ENCODE measurements around the gene APOC4.
"Not testable (repeated sequence)": the region's sequence is repeated elsewhere in the genome, so short reads cannot be mapped to it uniquely, and the experiment has no call there.

APOC4 gene

DNA sequence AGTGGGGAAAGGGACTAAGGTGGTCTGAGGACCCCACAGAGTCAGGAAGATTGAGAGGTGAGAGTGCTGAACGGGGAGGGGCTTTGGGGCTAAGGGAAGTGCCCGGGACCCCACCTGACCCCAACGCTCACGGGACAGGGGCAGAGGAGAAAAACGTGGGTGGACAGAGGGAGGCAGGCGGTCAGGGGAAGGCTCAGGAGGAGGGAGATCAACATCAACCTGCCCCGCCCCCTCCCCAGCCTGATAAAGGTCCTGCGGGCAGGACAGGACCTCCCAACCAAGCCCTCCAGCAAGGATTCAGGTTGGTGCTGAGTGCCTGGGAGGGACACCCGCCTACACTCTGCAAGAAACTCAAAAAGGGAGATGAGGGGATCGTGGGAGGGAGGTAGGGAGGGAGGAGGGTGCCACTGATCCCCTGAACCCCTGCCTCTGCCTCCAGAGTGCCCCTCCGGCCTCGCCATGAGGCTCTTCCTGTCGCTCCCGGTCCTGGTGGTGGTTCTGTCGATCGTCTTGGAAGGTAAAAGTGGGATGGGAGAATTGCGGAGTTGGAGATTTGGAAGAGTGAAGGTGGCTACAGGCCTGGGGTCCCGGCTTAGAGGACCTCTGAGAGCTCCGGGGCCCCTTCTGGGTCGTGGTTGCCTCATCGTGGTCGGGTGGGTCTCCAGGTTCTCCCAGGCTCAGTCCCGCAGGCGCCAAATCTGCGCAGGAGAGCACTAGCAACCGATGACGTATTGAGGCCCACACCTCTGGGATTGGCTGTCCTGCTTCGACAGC is 27.4 kb upstream of the APOC4 start, which contains the start of gene APOC1:
Gene APOC1 (plus strand): TSS at position 176 of the 774 bp plus-strand sequence. CDS start 284 bp downstream, at position 460.
- DNase-seq (ENCODE audit: low read depth in 2 of 2): peak; percentile 55 to 72

DNA sequence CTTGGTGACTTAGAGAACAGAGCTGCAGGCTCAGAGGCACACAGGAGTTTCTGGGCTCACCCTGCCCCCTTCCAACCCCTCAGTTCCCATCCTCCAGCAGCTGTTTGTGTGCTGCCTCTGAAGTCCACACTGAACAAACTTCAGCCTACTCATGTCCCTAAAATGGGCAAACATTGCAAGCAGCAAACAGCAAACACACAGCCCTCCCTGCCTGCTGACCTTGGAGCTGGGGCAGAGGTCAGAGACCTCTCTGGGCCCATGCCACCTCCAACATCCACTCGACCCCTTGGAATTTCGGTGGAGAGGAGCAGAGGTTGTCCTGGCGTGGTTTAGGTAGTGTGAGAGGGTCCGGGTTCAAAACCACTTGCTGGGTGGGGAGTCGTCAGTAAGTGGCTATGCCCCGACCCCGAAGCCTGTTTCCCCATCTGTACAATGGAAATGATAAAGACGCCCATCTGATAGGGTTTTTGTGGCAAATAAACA is 17.8 kb upstream of the APOC4 start:
- DNase-seq (ENCODE audit: low read depth in 2 of 2): no peak

DNA sequence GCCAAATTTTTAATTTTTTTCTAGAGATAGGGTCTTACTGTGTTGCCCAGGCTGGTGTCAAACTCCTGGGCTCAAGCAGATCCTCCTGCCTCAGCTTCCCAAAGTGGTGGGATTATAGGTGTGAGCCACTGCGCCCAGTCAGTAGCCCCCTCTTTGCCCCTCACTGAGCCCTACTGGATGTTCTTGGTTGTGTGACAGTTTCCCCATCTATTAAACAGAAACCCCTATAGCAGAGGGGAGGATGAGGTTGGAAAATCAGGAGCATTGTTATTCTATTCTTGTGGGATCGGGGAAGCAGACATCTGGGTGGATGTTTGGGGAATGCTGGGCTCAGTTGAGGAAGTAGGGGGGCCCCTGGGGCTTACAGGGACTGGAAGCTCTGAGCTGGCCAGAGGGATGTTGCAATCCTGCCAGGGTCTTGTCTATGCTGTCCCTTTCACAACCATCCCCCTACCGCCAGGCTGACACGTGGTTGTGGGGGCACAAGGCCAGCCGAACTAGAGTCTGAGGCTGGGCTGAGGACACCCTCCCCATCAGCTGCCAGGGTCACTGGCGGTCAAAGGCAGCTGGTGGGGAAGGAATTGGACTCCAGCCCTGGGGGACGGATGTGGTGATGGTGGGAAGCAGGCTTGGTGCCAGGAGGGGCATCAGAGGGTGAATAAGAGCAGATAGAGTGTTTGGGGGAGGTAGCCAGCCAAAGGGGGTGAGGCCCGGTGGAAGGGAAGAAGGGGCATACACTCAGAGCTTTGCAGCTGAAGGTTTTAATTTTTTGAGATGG is 16.7 kb upstream of the APOC4 start:
- no peak for DNase-seq (ENCODE audit: low read depth in 2 of 2)

DNA sequence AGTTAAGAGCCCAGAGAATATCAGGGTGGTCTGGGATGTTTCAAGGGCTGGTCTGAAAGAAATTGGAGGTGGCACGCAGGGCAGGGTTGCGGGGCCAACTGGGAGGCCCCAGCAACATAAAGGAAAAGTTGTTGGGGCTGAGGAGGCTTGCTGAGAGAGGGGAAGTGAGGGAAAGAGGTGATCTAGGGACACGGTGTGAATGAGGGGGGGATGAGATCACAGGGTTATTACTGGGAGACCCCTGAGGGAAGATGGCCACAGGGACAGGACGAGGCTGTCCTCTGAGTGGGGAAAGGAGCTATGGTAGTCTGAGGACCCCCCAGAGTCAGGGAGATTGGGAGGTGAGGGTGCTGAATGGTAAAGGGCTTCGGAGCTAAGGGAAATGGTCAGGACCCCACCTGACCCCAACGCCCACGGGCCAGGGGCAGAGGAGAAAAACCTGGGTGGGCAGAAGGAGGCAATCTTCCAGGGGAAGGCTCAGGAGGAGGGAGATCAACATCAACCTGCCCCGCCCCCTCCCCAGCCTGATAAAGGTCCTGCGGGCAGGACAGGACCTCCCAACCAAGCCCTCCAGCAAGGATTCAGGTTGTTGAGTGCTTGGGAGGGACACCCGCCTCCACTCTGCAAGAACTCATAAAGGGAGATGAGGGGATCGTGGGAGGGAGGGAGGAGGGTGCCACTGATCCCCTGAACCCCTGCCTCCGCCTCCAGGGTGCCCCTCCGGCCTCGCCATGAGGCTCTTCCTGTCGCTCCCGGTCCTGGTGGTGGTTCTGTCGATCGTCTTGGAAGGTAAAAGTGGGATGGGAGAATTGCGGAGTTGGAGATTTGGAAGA is 15.6 kb upstream of the APOC4 start:
- DNase-seq (ENCODE audit: low read depth in 2 of 2): not testable (repeated sequence)

DNA sequence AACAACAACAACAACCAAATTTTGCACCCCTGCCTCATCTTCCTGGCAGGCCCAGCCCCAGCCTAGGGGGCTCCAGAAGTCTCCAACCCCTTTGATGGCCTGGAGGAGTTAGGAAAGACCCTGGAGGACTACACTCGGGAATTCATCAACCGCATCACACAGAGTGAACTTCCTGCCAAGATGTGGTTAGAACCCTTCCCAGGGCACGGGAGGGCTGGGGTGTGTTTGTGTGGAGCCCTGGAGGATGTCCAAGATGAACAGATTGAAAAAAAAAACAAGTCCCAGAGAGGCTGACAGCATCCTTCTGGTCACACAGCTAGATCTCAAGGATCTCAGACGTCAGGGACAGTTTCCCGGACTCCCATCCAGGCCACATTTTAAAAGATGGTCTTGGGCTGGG is 14.3 kb upstream of the APOC4 start:
- no peak for DNase-seq (ENCODE audit: low read depth in 2 of 2)

DNA sequence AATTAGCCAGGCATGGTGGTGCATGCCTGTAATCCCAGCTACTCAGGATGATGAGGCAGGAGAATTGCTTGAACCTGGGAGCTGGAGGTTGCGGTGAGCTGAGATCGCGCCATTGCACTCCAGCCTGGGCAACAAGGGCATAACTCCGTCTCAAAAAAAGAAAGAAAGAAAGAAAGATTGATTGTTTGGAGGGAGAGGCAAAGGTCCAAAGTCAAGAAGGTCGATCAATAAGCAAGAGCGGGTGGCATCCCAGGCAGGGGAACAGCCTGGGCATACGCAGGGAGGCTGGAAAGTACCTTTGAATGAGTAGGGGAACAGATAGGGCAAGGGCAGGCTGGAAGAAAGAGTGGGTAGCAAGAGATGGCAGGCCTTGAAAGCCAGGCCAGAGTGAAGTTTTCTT is 11.9 kb upstream of the APOC4 start:
- DNase-seq (ENCODE audit: low read depth in 2 of 2): no peak

DNA sequence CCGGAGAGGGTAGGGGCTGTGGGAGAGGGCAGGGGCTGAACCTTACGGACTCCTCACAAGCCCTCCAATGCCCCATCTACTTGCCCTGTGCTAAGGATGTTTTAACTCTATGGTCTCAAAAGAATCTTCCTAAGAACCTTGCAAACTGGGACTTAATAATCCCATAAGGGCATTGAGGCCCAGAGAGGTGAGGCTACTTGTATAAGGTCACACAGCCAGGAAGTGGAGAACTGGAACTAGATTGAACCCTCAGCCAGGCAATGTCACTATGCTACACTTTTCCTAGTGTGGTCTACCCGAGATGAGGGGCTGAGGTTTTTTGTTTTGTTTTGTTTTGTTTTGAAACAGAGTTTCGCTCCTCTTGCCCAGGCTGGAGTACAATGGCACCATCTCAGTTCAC is 10.5 kb upstream of the APOC4 start:
- no peak for DNase-seq (ENCODE audit: low read depth in 2 of 2)

DNA sequence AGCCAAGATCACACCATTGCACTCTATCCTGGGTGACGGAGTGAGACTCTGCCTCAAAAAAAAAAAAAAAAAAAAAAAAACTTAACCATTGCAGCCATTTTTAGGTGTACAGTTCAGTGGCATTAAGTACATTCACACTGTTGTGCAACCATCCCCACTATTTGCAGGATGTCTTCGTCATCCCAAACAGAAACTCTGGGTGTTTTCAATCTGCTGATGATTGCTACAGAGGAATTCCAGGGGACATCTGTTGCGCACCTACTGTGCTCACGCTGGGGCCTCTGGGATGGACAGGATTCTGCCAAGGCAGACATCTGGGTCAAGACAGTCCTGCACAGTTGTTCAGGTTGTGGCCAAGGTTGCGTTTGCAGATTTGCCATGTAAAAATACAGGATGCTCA is 2.4 kb upstream of the APOC4 start:
- DNase-seq (ENCODE audit: low read depth in 2 of 2): no peak

DNA sequence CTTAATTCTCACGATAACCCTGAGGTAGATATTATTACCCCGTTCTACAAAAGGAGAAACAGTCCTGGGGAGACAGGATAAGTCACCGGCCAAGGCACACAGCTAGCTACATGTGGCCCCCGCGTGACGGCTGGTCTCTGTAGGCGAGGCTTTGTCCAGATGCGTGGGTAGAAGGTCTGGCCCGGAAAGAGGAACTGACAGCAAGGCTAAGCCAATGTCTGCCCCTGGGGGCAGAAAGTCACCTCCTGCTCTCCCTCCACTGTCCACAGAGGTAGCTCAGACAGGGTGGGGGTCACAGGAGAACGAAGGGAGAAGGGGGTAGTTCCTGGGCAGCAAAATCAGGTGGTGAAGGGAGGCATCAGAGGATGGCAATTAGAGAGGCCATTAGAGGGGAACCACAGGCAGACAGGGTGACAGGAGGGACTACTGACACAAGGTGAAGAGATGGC is 1.8 kb downstream of the APOC4 start:
- no peak for DNase-seq (ENCODE audit: low read depth in 2 of 2)

DNA sequence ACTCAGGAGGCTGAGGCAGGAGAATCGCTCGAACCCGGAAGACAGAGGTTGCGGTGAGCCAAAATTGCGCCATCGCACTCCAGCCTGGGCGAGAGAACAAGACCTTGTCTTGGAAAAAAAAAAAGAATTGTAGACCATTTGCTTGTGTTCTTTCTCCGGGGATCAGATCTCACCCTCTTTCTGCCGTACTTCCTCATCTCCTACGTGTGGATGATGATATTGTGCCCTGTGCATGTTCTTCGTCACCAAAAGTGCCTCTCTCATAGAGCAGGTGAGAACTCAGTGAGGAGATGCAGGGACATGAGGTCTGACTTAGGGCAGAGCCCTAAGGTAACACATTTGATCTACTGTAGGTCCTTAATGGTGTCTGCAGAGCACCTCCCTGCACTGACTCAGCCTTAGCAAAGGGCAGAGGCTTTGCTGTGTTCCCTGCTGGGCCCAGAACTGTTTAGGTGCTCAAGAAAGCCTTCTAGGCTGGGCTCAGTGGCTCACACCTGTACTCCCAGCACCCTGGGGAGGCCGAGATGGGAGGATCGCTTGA is 5.1 kb downstream of the APOC4 start:
- no peak for DNase-seq (ENCODE audit: low read depth in 2 of 2)

DNA sequence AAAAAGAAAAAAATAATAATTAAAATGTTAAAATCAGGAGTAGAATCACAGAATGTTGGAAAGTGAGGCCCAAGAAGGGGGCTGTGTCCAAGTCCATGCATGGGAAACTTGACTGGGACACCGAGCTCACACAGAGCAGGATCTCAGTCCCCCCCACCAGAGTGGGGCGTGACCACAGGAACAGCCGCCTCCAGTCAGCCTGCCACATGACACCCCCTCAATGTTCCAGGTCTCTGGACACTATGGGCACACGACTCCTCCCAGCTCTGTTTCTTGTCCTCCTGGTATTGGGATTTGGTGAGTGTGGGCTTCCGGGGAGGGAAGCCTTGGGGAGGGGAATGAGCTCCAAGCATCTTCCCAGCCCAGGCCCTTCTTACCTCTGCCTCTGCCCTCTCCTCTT is 6.2 kb downstream of the APOC4 start:
- DNase-seq (ENCODE audit: low read depth in 2 of 2): no peak

DNA sequence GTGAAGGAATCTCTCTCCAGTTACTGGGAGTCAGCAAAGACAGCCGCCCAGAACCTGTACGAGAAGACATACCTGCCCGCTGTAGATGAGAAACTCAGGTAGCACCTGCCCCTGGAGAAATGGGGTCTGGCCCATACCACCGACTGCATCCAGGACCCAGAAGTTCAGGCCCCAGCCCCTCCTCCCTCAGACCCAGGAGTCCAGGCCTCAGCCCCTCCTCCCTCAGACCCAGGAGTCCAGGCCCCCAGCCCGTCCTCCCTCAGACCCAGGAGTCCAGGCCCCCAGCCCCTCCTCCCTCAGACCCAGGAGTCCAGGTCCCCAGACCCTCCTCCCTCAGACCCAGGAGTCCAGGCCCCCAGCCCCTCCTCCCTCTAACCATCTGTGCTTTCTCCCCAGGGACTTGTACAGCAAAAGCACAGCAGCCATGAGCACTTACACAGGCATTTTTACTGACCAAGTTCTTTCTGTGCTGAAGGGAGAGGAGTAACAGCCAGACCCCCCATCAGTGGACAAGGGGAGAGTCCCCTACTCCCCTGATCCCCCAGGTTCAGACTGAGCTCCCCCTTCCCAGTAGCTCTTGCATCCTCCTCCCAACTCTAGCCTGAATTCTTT is 6.8 kb downstream of the APOC4 start:
- no peak for DNase-seq (ENCODE audit: low read depth in 2 of 2)

DNA sequence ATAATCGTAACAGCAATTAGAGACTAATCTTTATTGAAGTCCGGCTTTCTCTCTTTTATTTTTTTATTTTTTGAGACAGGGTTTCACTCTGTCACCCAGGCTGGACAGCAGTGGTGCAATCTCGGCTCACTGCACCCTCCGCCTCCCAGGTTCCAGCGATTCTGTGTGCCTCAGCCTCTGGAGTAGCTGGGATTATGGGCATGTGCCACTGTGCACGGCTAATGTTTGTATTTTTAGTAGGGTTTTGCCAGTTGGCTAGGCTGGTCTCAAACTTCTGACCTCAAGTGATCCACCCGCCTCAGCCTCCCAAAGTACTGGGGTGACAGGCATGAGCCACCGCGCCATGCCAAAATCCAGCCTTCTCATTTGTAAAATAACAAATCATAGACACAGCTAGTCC is 7.5 kb downstream of the APOC4 start:
- DNase-seq (ENCODE audit: low read depth in 2 of 2): no peak

DNA sequence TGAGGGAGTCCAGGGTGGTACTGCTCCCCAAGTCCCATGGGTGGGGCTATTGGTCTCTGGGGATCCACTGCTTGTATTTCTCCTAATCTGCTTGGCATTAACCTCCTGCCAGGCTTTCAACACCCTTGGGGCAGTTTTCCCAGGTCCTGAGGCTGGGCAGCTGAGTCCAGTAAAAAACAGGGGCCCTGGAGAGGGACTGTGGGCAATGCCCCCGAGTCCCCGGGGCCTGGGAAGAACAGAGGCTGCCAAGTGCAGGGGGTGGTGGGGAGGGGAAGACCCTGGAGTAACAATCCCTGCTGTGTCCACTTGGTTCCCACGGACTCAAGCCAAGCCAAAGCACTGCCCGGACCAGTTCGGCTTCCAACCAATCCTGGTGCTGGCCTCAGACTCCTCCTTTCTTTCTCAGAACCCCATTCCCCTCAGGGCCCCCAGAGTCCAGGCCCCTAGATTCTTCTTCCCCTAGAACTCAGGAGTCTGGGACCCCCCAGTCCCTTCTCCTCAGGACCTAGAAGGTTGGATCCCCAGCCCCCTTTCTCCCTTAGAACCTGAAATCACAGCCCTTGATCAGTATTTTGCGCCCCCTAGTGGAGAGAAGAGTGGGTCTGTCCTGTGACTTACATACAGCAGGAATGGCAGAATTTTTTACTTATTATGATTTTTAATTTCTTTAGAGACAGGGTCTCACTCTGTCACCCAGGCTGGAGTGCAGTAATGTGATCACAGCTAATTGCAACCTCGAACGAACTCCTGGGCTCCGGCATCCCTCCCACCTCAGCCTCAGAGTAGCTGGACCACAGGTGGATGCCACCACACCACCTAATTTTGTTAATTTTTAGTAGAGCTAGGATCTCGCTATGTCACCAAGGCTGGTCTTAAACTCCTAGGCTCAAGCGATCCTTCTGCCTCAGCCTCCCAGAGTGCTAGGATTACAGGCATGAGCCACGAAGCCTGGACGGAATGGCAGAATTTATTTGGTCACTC is 9.4 kb downstream of the APOC4 start:
- DNase-seq (ENCODE audit: low read depth in 2 of 2): peak; percentile 35 to 63

DNA sequence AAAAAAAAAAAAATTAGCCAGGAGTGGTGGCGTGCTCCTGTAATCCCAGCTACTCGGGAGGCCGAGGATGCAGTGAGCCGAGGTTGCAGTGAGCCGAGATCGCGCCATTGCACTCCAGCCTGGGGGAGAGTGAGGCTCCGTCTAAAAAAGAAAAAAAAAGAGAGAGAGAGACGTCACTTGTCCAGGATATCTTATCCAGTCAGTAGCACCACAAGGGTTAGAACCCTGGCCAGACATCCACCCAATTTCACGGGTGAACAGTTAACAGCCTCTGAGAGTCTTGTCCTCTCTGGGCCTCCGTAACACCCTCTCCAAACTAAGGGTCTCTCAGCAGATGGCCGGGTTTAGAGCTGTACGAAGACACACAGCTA is 12.2 kb downstream of the APOC4 start:
- DNase-seq (ENCODE audit: low read depth in 2 of 2): no peak

DNA sequence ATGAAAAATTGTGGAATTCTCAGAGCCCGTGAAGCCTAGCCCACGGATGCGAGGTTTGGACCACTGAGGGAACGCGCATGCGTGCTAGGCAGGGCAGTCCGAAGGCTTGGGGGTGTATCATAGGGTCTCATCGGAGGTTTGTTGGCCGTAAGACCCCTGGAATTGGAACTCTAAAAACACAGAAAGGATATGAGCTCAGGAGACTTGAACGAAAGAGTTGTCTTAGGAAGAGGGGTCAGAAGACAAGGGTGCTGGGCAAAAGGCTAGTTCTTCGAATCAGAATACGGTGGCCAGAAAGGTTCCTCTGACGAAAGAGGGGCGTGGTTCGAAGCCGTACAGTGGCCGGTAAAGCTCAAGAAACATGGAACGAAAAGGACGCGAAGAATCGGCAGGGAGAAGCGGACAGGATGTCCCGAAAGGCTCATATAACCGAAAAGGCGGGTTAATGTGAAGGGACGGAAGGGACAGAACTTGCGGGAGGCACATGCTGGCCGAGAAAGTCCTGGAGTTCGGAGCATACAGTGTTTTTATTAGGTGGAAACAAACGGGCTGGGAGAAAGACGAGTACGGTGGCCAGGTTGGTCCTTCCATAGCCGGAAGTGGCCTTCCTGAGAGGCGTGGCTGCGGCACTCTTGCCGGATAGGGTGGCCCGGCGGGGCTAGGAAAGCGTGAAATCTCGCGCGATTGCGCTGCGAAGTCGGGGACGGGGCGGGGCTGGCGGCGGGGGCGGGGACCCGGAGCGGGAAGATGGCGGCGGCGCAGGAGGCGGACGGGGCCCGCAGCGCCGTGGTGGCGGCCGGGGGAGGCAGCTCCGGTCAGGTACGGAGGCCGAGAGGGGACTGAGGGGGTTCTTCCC is 12.8 kb downstream of the APOC4 start, which contains the start of gene CLPTM1:
Gene CLPTM1 (plus strand): TSS at position 732 of the 856 bp plus-strand sequence. CDS start 16 bp downstream, at position 748.
- peak; percentile 93 to 95 for DNase-seq (ENCODE audit: low read depth in 2 of 2)

DNA sequence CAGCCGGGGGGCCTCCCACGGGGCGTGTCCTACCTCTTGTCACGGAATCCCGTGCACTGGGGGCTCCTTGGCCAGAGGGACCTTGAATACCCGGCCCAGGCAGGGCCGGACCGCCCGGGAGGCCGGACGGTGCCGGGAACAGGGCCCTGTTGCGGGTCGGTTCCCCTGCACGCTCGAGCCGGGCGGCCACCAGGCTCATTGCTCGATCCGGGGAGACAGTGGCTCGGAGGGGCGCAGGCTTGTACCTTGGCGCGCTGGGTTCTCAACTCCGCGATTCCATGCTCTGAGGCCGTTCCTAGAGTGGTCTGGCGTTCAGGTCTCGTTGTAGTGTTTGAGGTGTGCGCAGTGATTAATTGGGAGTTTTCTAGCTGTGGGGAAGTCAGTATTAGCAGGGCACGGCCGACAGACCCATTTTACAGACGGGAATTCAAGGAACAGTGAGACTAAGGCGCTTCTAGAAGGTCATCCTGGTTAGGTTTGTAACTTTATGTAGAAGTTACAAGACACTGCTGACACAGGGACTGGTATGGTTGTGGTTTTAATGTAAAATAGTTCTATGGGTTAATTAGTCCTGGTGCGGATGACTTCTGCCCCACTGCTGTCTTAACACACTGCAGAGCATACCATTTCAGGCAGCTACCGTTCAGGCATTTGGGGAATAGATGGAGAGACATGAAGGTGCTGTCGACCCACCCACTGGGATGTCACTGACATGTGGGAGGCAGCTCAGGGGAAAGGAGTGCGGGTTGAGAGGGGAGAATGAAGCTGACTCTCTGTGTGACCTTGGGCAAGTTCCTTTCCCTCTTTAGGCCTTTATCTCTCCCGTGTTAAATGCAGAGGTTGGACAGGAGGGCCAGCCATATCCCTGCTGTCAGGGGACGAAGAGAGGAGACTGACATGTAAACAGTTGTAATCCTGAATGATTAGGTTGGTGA is 13.7 kb downstream of the APOC4 start:
- DNase-seq (ENCODE audit: low read depth in 2 of 2): no peak

DNA sequence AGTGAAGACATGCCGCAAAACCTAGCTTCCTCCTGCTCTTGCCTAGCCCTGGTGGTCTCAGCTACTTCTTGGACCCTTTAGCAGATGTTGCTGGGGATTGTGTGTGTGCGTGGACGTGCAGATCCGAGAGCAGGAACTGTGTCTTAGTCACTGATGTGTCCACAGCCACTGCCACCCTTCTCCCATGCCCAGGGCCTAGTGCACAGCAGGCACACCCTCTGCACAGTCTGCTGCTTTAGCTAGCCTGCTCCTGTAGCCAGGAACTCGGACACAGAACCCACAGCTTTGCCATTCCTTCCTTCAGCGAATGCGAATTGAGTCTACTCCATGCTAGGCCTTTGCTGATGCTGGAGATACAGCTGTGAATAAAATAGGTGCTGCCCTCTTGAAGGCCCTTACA is 15.5 kb downstream of the APOC4 start:
- DNase-seq (ENCODE audit: low read depth in 2 of 2): no peak
